Upper lobe of right lung (tissue), 1 donor: ENCODE data around the gene SSX2. TPM values are rescaled to one million over a fixed set of nuclear protein-coding genes. Genes with fewer than 3 reads are reported as not detected.
"Not testable (repeated sequence)": the region's sequence is repeated elsewhere in the genome, so short reads cannot be mapped to it uniquely, and the experiment has no call there.

Source experiments
- ATAC-seq: fragments of 200-7000 bp; cut with Tn5 transposase; one replicate; pipeline ENCODE4 v1.9.1; 2020; ENCODE audit warnings: mild to moderate bottlenecking, moderate library complexity
- DNase-seq: peaks from one replicate; pipeline ENCODE4 v3.0.0-alpha.2; 2020
- H3K27ac ChIP-seq: fragments of 200-600 bp; one replicate; pipeline ENCODE4 v1.8.0; 2022
- H3K27me3 ChIP-seq: fragments of 200-600 bp; one replicate; pipeline ENCODE4 v1.8.0; 2022; ENCODE audit warnings: mild to moderate bottlenecking
- H3K36me3 ChIP-seq: fragments of 200-600 bp; one replicate; pipeline ENCODE4 v1.8.0; 2022
- H3K4me1 ChIP-seq: fragments of 200-600 bp; one replicate; pipeline ENCODE4 v1.8.0; 2022
- H3K4me3 ChIP-seq: fragments of 200-600 bp; one replicate; pipeline ENCODE4 v1.8.0; 2022; ENCODE audit warnings: mild to moderate bottlenecking
- H3K9me3 ChIP-seq: fragments of 200-600 bp; one replicate; pipeline ENCODE4 v1.8.0; 2022
- intact Hi-C: fragments of 100-400 bp; cut with DNase I; formaldehyde crosslinking; loops from one replicate; pipeline ENCODE4 v1.11.0; 2022
- long read RNA-seq: library from polyadenylated mRNA; unstranded; transcript quantifications from one replicate; pipeline ENCODE4 v2.0.0, GENCODE V29; 2021
- total RNA-seq: library from RNA; stranded (reverse); fragmentation: NEBNext Ultra II Directional; extraction: Animal tissue kit (Norgen Biotek cat#: 25700); gene quantifications from one replicate; pipeline ENCODE4 v1.2.1, GENCODE V29; 2021
- donor health status: DM: no; HTN: yes; CAD: no; lungs with severe emphysema.

SSX2 gene, protein sequence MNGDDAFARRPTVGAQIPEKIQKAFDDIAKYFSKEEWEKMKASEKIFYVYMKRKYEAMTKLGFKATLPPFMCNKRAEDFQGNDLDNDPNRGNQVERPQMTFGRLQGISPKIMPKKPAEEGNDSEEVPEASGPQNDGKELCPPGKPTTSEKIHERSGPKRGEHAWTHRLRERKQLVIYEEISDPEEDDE
- total RNA-seq, result not detected
- long read RNA-seq, result 0 reads

- H3K9me3 ChIP-seq, H3K27me3 ChIP-seq, H3K27ac ChIP-seq, H3K4me1 ChIP-seq, ATAC-seq, intact Hi-C loops, H3K4me3 ChIP-seq, DNase-seq, H3K36me3 ChIP-seq: not testable (repeated sequence)
These were observed at the start of gene SSX2 for GRCh38 chrX:52707078-52707477. Gene SSX2, minus strand, starts transcription at chrX:52707178. Its CDS starts 1,429 bp downstream, at chrX:52705749.

GRCh38 chrX:52750952-52751351 is 44.0 kb upstream of the SSX2 start, which contains the start of gene SSX2B:
Gene SSX2B, plus strand, starts transcription at chrX:52751252. Its CDS starts 1,429 bp downstream, at chrX:52752681.
- H3K9me3 ChIP-seq, H3K36me3 ChIP-seq, DNase-seq, H3K27me3 ChIP-seq, H3K4me1 ChIP-seq, intact Hi-C loops, ATAC-seq, H3K27ac ChIP-seq, H3K4me3 ChIP-seq: not testable (repeated sequence)

- H3K27ac ChIP-seq, H3K4me1 ChIP-seq, ATAC-seq, intact Hi-C loops, H3K4me3 ChIP-seq, DNase-seq, H3K36me3 ChIP-seq, H3K27me3 ChIP-seq, H3K9me3 ChIP-seq: not testable (repeated sequence)
These were observed 14.9 kb downstream of the SSX2 start for GRCh38 chrX:52692034-52692433.

GRCh38 chrX:52662218-52662617 is 44.8 kb downstream of the SSX2 start:
- ATAC-seq, intact Hi-C loops, H3K27ac ChIP-seq, H3K4me3 ChIP-seq, H3K4me1 ChIP-seq, H3K9me3 ChIP-seq, H3K27me3 ChIP-seq, DNase-seq, H3K36me3 ChIP-seq: not testable (repeated sequence)

DNA sequence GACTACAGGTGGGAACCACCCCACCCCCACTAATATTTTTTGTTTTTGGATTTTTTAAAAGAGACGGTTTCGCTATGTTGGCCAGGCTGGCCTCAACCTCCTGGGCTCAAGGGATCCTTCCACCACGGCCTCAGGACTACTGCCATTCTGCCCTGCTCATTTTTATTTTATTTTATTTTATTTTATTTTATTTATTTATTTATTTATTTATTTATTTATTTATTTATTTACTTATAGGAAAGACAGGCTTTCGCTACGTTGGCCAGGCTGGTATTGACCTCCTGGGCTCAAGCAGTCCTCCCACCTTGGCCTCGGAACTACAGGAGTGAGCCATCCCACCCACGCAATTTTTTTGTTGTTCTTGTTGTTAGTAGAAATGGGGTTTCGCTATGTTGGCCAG is 51.5 kb downstream of the SSX2 start:
- DNase-seq, intact Hi-C loops, H3K36me3 ChIP-seq, H3K27me3 ChIP-seq, H3K27ac ChIP-seq, ATAC-seq, H3K4me3 ChIP-seq, H3K4me1 ChIP-seq, H3K9me3 ChIP-seq: not testable (repeated sequence)

DNA sequence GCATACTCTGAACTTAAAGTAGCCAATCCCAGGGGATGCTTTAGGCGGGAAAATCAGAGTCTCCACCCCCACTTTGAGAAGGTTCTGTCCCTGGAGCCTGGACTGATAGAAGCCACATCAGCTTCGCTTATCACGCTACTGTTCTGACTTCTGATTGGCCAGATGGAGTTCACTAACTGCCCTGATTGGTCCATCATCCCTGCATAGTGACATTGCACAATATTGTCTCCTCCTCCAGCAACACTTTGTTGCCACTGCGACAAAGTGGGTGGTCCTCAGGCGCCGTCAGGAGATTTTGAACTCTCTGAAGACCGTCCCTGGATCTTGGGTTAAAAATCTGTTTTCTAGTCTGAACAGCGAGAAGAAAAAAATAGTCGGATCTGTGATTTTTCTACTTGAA is 52.2 kb downstream of the SSX2 start, which contains the start of gene SSX7:
TSS of gene SSX7 (minus strand) at position 101 of the 400 bp plus-strand sequence. CDS start 1,428 bp downstream, outside the sequence.
- H3K27me3 ChIP-seq, ATAC-seq, intact Hi-C loops, DNase-seq, H3K36me3 ChIP-seq, H3K9me3 ChIP-seq, H3K27ac ChIP-seq, H3K4me3 ChIP-seq, H3K4me1 ChIP-seq: not testable (repeated sequence)

- H3K9me3 ChIP-seq, DNase-seq, ATAC-seq, H3K4me3 ChIP-seq, H3K36me3 ChIP-seq, H3K27ac ChIP-seq, H3K4me1 ChIP-seq, H3K27me3 ChIP-seq, intact Hi-C loops: not testable (repeated sequence)
These were observed 56.3 kb downstream of the SSX2 start for GRCh38 chrX:52650676-52651075.

DNA sequence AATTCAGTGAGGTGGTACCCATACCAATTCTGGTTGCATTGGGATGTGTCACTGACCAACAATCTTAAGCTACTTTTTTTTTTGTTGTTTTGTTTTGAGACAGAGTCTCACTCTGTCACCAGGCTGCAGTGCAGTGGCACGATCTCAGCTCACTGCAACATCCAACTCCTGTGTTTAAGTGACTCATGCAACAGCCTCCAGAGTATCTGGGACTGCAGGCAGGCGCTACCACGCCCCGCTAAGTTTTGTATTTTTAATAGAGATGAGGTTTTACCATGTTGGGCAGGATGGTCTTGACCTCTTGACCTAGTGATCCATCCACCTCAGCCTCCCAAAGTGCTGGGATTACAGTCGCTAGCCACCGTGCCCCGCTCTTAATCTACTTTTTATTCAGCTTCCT is 58.0 kb downstream of the SSX2 start:
- H3K27me3 ChIP-seq, DNase-seq, H3K4me3 ChIP-seq, intact Hi-C loops, H3K36me3 ChIP-seq, ATAC-seq, H3K27ac ChIP-seq, H3K9me3 ChIP-seq, H3K4me1 ChIP-seq: not testable (repeated sequence)

Other genes with a start within 250 kb of the SSX2 start
- 0.75 TPM for gene XAGE1A, start 211.4 kb downstream of the SSX2 start, total RNA-seq
- gene XAGE1B, start 190.1 kb downstream of the SSX2 start, total RNA-seq, result 1.2 TPM
- gene SSX7, start 52.3 kb downstream of the SSX2 start, total RNA-seq, result not detected
- not detected for gene SSX2B, start 44.1 kb upstream of the SSX2 start, total RNA-seq
- gene SPANXN5, start 90.2 kb upstream of the SSX2 start, total RNA-seq, result not detected
- gene XAGE5, start 104.1 kb upstream of the SSX2 start, total RNA-seq, result not detected
- gene XAGE3, start 160.9 kb upstream of the SSX2 start, total RNA-seq, result not detected
- 11.9 TPM for gene FAM156B, start 190.2 kb upstream of the SSX2 start, total RNA-seq